Measurements from ENCODE around the gene LRRC7.

LRRC7 gene

DNA sequence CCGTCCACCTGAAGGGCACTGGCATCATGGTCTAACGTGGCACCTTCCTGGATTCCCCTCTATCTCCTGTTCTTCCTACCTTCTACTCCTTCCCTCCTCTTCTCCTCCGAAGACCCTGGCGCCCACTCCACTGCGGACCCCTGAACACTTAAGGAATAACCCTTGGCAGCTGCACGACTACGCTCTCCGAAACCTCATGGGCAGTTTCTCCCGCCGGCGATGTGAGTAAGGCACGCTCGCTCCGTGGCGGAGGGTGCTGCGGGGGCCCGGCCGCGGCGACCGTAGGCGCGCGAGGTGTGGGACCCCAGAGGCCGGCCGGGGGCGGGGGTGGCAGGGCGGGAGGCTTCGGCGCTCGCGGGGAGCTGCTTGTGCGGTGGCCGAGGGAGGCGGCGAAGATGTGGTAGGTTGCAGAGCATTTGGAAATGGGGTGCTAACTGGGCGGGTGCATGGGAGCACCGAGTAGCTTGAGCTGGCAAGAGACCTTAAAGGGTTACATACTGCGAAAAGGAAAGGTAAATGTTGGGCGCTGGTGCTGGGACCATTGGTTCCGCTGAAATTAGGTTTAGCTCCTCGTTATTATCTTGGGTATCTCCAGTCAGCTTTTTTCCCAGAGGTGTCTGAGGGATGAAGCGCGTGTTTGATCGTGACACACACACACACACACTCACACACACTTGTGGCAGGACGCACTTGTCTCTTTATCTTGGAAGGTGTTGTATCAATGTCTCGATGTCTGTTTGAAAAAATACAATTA lies 876 bp downstream of the LRRC7 start:
- TF ChIP-seq, protein P1, sequence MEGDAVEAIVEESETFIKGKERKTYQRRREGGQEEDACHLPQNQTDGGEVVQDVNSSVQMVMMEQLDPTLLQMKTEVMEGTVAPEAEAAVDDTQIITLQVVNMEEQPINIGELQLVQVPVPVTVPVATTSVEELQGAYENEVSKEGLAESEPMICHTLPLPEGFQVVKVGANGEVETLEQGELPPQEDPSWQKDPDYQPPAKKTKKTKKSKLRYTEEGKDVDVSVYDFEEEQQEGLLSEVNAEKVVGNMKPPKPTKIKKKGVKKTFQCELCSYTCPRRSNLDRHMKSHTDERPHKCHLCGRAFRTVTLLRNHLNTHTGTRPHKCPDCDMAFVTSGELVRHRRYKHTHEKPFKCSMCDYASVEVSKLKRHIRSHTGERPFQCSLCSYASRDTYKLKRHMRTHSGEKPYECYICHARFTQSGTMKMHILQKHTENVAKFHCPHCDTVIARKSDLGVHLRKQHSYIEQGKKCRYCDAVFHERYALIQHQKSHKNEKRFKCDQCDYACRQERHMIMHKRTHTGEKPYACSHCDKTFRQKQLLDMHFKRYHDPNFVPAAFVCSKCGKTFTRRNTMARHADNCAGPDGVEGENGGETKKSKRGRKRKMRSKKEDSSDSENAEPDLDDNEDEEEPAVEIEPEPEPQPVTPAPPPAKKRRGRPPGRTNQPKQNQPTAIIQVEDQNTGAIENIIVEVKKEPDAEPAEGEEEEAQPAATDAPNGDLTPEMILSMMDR (conservative IDR thresholded peaks at IDR 0.05; ENCODE audit: low read depth, low read length), result no peak
- H3K4me3 ChIP-seq (ENCODE audit: low read depth, low read length), result peak overlapping the region; percentile 20

DNA sequence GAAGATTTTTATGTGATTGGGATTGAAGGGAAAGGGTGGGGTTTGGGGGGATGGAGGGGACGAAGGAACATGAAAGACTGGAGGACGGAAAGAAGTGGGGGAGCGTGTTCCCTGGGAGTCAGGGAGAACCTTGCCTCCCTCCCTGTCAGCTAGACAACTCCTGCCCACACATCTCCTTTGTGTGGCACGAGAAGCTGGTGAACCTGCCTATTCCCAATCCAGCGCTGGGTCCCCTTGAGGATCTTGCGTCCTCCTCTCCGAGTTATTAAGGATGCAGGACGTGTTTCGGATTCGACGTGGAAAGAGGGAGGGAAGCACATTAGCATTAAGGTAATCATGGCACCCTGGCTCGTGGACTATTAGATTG lies 1.4 kb downstream of the LRRC7 start:
- H3K4me3 ChIP-seq (ENCODE audit: low read depth, low read length), result no peak overlapping the region
- no peak for DNase-seq (ENCODE audit: low read depth)
- TF ChIP-seq, protein P1 (conservative IDR thresholded peaks at IDR 0.05; ENCODE audit: low read depth, low read length), result no peak

More for the DNA sequence above, 876 bp downstream of the LRRC7 start:
- no peak for DNase-seq (ENCODE audit: low read depth)

DNA sequence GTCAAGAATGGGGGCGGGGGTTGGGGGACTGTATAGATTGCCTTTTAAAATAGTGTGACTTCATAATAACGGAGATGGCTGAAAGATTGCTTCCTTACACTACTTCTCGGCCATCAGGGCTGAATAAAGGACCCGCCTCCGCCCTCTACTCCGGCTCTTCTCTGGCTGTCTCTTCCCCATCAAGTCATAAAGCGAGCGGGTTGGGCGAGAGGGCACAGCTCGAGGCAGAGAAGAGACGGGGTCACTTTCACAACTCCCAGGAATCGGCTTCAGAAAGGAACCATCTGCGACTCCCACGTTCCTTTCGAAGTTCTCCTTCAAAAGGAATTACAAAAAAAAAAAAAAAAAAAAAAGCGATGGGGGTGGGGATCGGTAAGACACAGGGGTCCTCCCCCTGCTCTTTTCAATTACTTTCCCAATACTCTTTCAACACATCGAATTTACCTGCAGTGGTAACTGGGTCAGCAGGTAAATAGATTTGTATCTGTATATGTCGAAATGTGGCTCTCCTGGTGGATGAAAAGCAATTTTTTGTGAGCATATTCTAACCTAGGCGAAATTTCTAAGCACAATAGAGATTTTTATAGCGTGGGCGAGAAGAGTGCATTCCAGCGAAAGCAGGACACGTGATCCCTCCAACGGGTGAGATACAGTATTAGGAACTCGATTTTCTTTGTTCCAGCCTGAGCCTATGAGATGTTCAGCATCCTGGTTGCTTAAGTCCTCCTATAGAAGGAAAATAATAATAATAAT lies 2.0 kb downstream of the LRRC7 start:
- TF ChIP-seq, protein P1 (conservative IDR thresholded peaks at IDR 0.05; ENCODE audit: low read depth, low read length), result no peak
- no peak overlapping the region for H3K4me3 ChIP-seq (ENCODE audit: low read depth, low read length)
- peak; percentile 24 for DNase-seq (ENCODE audit: low read depth)

DNA sequence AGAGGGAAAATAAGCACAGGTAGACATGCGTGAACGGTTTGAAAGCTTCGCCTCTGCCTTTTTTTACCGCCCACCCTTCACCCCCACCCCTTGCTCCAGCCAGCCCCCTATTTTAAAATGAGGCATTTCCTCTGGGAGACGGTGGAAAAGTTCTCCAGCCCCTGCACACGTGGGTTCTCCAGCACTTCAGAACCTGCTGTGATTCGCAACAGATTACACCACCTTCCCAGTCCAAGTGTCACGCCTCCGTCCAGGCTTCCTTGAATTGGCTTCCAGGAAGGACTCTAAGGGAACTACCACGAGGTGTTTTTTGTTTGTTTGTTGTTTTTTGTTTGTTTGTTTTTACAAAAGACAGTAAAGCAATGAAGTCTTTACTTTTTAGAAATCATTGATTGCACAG lies 2.6 kb downstream of the LRRC7 start:
- H3K4me3 ChIP-seq (ENCODE audit: low read depth, low read length), result no peak overlapping the region
- TF ChIP-seq, protein P1 (conservative IDR thresholded peaks at IDR 0.05; ENCODE audit: low read depth, low read length), result no peak

DNA sequence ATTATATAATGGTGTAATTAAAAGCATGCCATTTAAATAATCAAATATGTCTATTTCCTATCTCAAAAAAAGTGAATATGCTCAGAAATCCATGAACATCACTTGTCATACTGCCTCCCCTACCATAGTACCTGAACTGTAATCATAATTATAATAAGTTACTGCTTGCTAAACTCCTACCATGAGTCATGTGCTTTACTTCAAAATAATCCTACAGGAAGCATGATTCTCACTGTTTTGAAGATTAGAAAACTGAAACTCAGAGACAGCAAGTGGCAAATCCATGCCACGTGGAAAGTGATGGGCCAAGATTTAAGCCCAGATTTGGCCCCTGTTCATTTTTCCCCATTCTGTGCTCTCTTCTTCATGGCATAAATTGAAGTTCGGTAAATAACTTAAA lies 5.2 kb downstream of the LRRC7 start:
- no peak for DNase-seq (ENCODE audit: low read depth)
- TF ChIP-seq, protein P1 (conservative IDR thresholded peaks at IDR 0.05; ENCODE audit: low read depth, low read length), result no peak
- no peak overlapping the region for H3K4me3 ChIP-seq (ENCODE audit: low read depth, low read length)

More for the DNA sequence above, 2.6 kb downstream of the LRRC7 start:
- no peak for DNase-seq (ENCODE audit: low read depth)

DNA sequence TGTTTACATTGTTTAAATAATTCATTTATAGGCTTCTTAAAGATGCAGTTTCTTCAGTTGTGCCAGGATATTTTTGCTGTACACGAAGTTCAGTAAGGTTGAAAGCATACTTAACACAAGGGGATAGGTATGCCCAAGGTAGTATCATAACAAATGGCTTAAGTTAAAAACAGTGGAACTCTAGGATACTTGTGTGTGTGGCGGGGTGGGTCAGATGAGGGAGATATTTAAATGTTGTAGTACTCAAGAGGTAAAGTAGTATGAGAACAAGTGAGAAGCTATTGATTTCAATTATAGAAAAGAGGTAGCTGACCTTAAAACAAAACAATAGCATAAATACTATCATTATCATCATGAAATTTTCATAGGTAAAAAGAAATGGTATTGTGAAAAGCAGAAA lies 6.2 kb downstream of the LRRC7 start:
- no peak for DNase-seq (ENCODE audit: low read depth)
- H3K4me3 ChIP-seq (ENCODE audit: low read depth, low read length), result no peak overlapping the region
- TF ChIP-seq, protein P1 (conservative IDR thresholded peaks at IDR 0.05; ENCODE audit: low read depth, low read length), result no peak

Data from choroid plexus epithelial cell (primary cell).